ENCODE data around the gene CKS1B. TPM values are rescaled to one million over a fixed set of nuclear protein-coding genes. Genes with fewer than 3 reads are reported as not detected.

The CKS1B gene
- 18.5 TPM for total RNA-seq (ENCODE audit: insufficient read depth, low replicate concordance)

DNA sequence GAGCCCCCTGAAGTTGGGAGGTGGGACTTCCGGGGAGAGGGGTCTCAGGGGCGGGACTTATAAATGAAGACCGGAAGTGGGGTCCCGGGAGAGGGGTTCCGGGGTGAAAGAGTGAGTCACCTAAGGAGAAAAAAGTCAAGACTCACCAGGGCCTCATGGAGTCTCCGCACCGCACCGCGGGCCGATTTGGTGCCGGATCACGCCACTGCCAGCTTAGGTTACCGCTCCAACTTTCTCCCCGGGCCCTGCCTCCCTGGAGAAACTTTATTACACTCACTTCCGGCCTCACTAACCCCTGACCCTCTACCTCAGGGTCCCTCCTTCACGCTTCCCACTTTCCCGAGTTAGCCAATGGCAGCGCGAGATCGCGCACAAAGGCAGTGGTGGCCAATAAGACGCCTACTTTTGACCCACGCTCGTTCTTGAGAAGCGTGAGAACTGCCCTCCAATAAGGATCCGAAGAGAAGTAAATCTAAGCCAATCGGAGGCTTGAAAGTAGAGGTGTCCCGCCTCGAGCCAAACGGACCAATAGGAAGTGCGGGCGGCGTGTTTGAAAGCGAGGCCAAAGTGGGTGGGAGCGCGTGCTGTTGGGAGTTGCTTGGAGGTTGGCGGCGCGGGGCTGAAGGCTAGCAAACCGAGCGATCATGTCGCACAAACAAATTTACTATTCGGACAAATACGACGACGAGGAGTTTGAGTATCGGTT is at the start of gene CKS1B:
TSS of gene CKS1B (plus strand) at position 580 of the 706 bp plus-strand sequence. CDS start at position 645, 65 bp downstream.
- DNase-seq (ENCODE audit: low spot score): peak; percentile 100

DNA sequence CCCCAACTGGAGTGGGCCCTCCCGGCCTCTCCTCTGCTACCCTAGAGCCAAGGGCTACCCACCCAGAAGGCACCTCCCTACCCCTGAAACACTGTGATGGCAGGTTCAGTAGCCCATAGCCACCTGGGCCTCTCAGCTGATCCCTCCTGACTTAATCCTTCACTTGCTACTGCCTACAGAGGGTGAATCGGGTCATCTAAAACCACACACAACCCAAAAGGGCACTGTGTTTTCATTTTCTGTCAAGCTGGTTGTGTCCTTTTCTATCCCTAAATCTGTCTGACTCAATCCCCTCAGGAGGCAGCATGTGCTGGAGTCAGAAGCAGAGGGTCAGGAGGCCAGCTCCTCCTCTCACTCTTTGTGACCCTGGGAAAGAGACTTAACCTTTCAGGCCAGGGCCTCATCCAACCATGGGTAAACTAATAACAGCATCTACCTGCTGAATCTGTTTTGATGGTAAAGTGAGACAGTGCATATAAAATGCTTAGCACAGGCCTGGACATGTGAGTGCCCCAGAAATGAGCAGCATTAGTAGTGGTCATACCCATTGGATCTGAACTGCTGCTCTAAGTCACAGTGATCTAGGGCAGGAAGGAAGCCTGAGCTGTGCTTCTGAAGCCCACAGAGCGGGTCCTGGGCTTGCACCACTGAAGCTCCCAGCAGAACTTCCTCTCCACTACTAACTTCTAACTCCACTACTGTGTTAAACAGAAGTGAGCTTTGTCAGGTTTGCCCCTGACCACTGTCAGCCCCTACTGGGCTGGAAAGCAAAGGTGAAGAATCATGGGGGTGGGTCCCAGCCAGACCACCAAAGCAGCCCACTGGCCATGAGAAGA is 48.9 kb upstream of the CKS1B start:
- no peak for DNase-seq (ENCODE audit: low spot score)

- no peak for DNase-seq (ENCODE audit: low spot score)
These were observed 48.3 kb upstream of the CKS1B start for GRCh38 chr1:154926201-154926600.

DNA sequence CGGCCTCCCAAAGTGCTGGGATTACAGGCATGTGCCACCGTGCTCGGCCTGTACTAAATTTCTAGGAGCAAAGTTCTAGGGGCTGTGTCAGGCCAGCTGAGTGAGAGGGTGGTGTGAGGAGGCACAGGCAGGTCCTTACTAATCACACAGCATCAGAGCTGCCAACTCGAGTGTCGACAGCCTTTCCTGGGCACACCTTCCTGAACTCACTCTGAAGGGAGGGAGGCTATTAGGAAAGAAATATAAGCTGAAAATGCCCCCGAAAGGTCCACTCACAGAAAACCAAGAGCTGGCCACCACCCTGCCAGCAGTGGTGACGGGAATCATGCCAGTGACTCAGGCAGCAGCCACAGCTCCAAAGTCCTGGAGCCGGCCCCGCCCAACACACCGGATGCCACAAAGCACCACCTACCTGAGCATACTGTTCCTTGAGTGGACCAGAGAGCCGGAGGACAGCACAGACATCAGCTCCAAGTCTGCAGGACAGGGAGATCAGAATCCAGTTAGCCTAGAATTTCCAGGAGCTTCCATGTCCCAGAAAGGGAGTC is 42.5 kb upstream of the CKS1B start:
- no peak for DNase-seq (ENCODE audit: low spot score)

- no peak for DNase-seq (ENCODE audit: low spot score)
These were observed 40.0 kb upstream of the CKS1B start for GRCh38 chr1:154934358-154934948.

DNA sequence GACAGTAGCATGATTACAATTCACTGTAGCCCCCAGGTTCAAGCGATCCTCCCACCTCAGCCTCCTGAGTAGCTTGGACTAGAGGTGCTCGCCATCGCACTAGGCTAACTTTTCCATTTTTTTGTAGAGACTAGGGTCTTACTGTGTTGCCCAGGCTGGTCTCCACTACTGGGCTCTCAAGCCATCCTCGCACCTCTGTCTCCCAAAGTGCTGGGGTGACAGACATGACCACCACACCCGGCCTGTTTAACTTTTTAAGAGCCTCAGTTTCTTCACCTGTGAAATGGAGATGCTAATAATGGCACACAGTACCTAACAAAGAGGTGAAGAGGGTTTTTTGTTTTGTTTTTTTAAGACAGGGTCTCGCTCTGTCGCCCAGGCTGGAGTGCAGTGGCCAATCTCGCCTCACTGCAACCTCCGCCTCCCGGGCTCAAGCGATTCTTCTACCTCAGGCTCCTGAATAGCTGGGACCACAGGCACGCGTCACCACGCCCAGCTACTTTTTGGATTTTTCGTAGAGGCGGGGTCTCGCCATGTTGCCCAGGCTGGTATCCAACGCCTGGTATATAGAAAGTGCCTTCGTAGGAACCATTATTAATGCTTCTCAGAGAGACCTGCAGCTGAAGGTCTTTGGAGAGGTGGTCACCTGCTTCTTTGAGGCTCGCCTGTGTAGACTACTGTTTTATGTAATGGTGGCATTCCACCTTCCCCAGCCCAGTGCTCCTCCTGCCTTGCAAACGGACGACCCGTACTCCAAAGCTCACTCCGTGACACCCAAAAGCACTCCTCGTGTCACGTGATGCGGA is 38.5 kb upstream of the CKS1B start:
- DNase-seq (ENCODE audit: low spot score): no peak

DNA sequence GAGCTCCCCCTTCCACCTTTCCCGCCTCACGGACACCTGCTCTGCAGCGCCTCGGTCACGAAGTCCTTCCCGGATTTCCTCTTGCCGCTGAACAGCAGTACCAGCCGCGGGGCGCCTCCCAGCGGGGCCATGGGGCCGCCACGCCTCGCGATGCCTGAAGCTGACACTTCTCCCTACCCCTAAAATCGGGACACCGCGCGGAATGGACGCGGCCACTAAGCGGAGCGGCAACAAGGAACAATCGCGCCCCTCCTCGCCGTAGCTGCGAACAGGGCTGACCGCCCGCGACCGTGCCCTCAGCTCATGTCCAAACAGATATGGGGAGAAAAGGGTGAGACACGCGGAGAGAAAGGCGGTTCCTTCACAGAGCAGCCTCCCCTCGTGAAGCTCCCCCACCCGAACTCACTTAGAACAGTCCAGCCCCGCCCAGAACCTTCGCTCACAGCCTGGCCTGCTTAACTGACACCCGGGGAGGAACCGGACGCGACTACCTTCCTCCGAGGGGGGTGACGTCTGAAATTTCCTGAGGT is 37.9 kb upstream of the CKS1B start, which contains the start of gene PMVK:
TSS of gene PMVK (minus strand) at position 165 of the 530 bp plus-strand sequence. CDS start at position 131, 34 bp downstream.
- DNase-seq (ENCODE audit: low spot score): peak; percentile 98

GRCh38 chr1:154937085-154937987 is 37.1 kb upstream of the CKS1B start:
- peak; percentile 96 for DNase-seq (ENCODE audit: low spot score)

DNA sequence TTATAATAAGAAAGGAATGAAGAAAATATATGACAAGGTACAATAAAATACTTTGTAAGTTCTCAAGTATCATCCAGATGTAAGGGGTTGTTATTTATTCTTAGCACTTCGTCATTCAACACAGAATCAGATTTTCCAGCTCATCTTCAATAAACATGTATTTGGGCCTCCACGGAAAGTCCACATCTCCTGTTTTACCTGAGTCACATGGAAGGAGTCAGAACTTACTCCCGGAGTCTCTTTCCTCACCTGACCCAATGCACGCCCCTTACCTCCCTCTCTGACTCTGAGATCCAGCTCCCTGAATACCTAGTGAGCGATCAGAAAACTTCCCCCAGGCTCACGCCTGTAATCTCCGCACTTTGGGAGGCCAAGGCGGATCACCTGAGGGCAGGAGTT is 36.5 kb upstream of the CKS1B start:
- no peak for DNase-seq (ENCODE audit: low spot score)

GRCh38 chr1:154938604-154939399 is 35.7 kb upstream of the CKS1B start:
- DNase-seq (ENCODE audit: low spot score): no peak

DNA sequence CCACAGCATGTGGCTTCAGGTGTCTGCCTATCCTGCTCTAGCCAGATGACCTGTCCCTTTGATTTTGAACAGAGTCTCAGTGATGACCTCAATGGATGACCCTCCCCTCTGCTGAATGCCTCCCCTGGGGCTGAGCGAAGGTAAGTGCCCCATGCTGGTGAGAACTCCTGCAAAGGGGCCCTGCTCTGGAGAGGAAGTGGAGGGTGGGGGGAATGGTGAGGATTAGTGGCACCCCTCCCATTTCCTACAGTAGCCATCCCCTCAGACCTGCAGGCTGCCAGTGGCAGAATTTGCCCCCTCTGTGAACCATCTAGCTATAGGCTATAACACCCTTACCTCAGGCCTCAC is 34.3 kb upstream of the CKS1B start:
- DNase-seq (ENCODE audit: low spot score): no peak

- DNase-seq (ENCODE audit: low spot score): no peak
These were observed 33.8 kb upstream of the CKS1B start for GRCh38 chr1:154940651-154941194.

- no peak for DNase-seq (ENCODE audit: low spot score)
These were observed 33.0 kb upstream of the CKS1B start for GRCh38 chr1:154941333-154942013.

DNA sequence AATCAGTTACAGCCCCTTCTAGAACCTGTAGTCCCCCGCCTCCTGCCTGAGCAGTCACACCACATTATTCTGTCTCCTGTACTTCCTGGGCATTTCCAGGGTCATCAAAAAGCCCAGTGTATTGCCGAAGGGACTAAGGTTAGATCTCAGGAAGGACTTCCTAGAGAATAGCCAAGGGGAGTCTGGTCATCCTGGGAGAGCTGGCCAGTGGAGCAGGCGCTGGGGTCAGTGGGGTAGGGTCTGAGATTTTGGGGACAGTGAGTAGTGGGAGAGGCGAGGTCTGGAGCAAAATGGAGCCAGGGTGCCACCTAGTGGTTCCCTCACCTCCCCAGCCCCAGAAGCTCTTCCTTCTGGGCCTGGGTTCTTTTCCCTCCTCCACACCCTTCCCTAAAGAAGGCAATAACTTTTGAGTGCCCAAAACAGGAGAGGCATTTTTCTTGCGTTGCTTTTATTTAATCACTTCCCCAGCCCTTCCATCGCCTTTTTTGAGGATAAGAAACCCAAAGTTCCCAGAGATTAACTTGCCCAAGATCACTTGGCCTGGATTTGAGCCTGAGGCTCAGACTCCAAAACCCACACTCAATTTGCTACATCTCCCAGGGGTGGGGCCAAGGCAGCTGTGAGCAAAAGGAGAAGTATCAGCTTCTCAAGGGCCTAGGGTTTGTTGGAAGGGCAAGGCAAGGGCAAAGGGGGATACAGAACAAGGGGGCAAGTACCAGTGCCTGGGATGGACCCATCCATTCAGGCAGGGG is 30.7 kb upstream of the CKS1B start:
- DNase-seq (ENCODE audit: low spot score): peak; percentile 63

- DNase-seq (ENCODE audit: low spot score): peak; percentile 75
These were observed 29.9 kb upstream of the CKS1B start for GRCh38 chr1:154944401-154945159.

DNA sequence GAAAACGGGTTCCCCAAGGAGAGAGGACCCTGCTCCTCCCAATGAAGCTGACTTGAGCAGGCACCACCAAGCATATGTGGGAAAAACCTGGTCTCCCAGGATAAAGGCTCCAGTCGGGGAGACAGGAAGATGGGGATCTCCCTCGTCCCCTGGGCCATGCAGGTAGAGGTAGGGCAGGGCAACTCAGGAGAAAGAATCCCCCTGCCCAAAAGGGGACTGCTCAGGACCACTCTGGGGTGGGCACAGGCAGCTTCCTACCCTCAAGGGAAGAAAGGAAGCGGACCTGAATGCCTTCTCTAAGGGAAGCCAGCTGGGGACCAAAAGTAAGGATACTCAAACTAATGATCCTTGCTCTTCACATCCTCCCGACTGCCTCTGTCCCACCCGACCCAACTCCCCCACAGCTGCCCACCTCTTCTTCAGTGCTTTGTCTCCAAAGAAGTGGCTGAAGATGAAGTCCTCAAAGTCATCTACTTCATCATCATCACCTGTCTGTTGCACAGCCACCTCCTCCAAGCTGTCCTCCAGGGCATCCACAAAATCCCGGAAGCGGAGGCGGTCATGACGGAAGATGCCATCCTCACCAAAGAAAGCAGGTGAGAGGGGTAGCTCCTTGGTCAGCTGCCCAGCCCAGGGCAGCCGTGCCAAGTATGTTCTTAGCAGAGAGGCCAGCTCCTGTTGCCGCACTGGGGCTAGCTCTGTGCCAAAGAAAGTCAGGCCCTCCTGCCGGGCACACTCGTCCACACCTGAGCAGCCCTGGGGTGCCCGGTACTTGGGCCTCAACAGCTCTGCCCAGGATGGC is 29.1 kb upstream of the CKS1B start:
- DNase-seq (ENCODE audit: low spot score): no peak
